Transverse colon (tissue), 4 donors: Measurements from ENCODE around the gene KANK4. TPM values are rescaled to one million over a fixed set of nuclear protein-coding genes. Genes with fewer than 3 reads are reported as not detected.

ENCODE experiments used
- DNase-seq: peaks from one replicate; pipeline ENCODE4 v3.0.0-alpha.2; 2019
- H3K27ac ChIP-seq, 4 donors: fragments of 200-600 bp; sonication (generic); 2 replicates each; pipeline ENCODE4 v1.5.1; 2016 to 2018; ENCODE audit warnings: inconsistent platforms in 4 of 4
- H3K27me3 ChIP-seq: fragments of 200-600 bp; sonication (generic); 2 replicates; pipeline ENCODE4 v1.5.1; 2017; ENCODE audit warnings: inconsistent platforms
- H3K36me3 ChIP-seq, 4 donors: fragments of 200-600 bp; sonication (generic); 2 replicates each; pipeline ENCODE4 v1.5.1; 2017 to 2019; ENCODE audit warnings: inconsistent platforms in 4 of 4
- H3K4me1 ChIP-seq, 4 donors: fragments of 200-600 bp; sonication (generic); 2 replicates each; pipeline ENCODE4 v1.5.1; 2017 to 2020; ENCODE audit warnings: inconsistent platforms in 4 of 4
- H3K4me3 ChIP-seq, 4 donors: fragments of 200-600 bp; sonication (generic); 1 replicate in 1 of 4; 2 replicates in 3 of 4; pipeline versions ENCODE4 v1.5.1 to v1.6.1; 2017 to 2019; ENCODE audit warnings: inconsistent platforms in 4 of 4
- H3K9me3 ChIP-seq, 2 donors: fragments of 200-600 bp; sonication (generic); 2 replicates each; pipeline ENCODE4 v1.5.1; 2017 to 2019; ENCODE audit warnings: inconsistent platforms in 2 of 2
- CTCF ChIP-seq, 5 experiments: fragments of 200-600 bp in 3 of 5; fragments of 450-650 bp in 2 of 5; sonication (generic) in 3 of 5; IDR thresholded peaks; 1 replicate in 2 of 5; 2 replicates in 3 of 5; pipeline ENCODE4 v1.5.1; 2016 to 2017; ENCODE audit warnings: antibody characterized with exemption in 5 of 5, inconsistent platforms in 3 of 5, mild to moderate bottlenecking in 2 of 5, moderate library complexity in 1 of 5
- EP300 ChIP-seq: sonication (generic); formaldehyde crosslinking; IDR thresholded peaks from one replicate; pipeline ENCODE4 v1.6.1; 2017; ENCODE audit warnings: antibody characterized with exemption, low read depth
- POLR2A ChIP-seq: fragments of 450-650 bp; IDR thresholded peaks from one replicate; pipeline ENCODE4 v1.6.1; 2016; ENCODE audit warnings: antibody characterized with exemption, mild to moderate bottlenecking, moderate library complexity
- POLR2AphosphoS5 ChIP-seq, 3 donors: sonication (generic); formaldehyde crosslinking; IDR thresholded peaks; one replicate each; pipeline ENCODE4 v1.6.1; 2016; ENCODE audit warnings: antibody characterized with exemption in 3 of 3
- WGBS, 2 donors: methylation state at CpG; one replicate each; pipeline ENCODE4 v1.1.5; 2018; ENCODE audit warnings: low coverage in 1 of 2; 5-methylcytosine and 5-hydroxymethylcytosine counted together
- in situ Hi-C, 4 donors: fragments of 200-750 bp; cut with MboI; loops; one replicate each; pipeline versions ENCODE4 v1.15.0 to v1.15.1; 2017; ENCODE audit warnings: low sequenced_read_pairs in 3 of 4, low pct_ligation_motif_present in 1 of 4, low pct_unique_long_range_greater_than_20kb in 1 of 4
- intact Hi-C: fragments of 100-400 bp; cut with DNase I; formaldehyde crosslinking; loops from one replicate; pipeline ENCODE4 v1.15.1; 2023; ENCODE audit warnings: low total_unique reads
- total RNA-seq, 4 donors: library from RNA; depleted of rRNA; stranded (reverse); fragments of >200 nt; gene quantifications; one replicate each; pipeline ENCODE4 v1.1.0, GENCODE V29; 2016

KANK4 gene
- total RNA-seq, 4 donors from 2014 or later: 1.2 to 1.3 TPM; not detected in 2

GRCh38 chr1:62282909-62283755, 36.1 kb downstream of the KANK4 start:
- Histone ChIP-seq H3K36me3 (no peaks in the 10 kb centered on the region), H3K4me3 (no peak overlapping the region), H3K27ac (no peak overlapping the region), H3K4me1 (peaks cover 0 to 29% (median 11%) of the 10 kb centered on the region in 4 donors), H3K9me3 (no peaks in the 10 kb centered on the region), H3K27me3 (peaks cover 8% of the 10 kb centered on the region)
- intact Hi-C loops: no loop called here
- in situ Hi-C loops: no loop called here
- no peak for TF ChIP-seq CTCF (IDR thresholded peaks at IDR 0.05)
- no peak for TF ChIP-seq POLR2AphosphoS5 (IDR thresholded peaks at IDR 0.05)
- TF ChIP-seq POLR2A: no peak
- no peak for TF ChIP-seq EP300
- WGBS, 2 donors: 78 to 89% methylated on average over 3 to 7 of the region's 8 CpGs
- no peak for DNase-seq

- H3K4me3 ChIP-seq: no peak overlapping the region
- no peaks in the 10 kb centered on the region for H3K36me3 ChIP-seq
- H3K27ac ChIP-seq: no peak overlapping the region
- H3K27me3 ChIP-seq: peaks cover 4% of the 10 kb centered on the region
- H3K4me1 ChIP-seq: peaks cover 0 to 27% (median 9%) of the 10 kb centered on the region in 4 donors
- TF ChIP-seq CTCF (IDR thresholded peaks at IDR 0.05): no peak
- no peak for TF ChIP-seq EP300
- TF ChIP-seq POLR2A: no peak
- no peak for TF ChIP-seq POLR2AphosphoS5 (IDR thresholded peaks at IDR 0.05)
- H3K9me3 ChIP-seq: peaks cover 0 to 3% of the 10 kb centered on the region in 2 donors
- no peak for DNase-seq
- intact Hi-C loops (no loop called here), in situ Hi-C loops (no loop called here)
- WGBS, 2 donors: 79 to 83% methylated on average over 1 to 4 of the region's 4 CpGs
Observed at GRCh38 chr1:62281922-62282555, 37.2 kb downstream of the KANK4 start.

- WGBS, 2 donors: 60 to 92% methylated on average over 1 to 2 of the region's 2 CpGs
- Histone ChIP-seq H3K27me3 (no peaks in the 10 kb centered on the region), H3K9me3 (peaks cover 0 to 3% of the 10 kb centered on the region in 2 donors), H3K27ac (no peak overlapping the region), H3K4me3 (no peak overlapping the region), H3K36me3 (no peaks in the 10 kb centered on the region), H3K4me1 (peaks cover 0 to 17% (median 6%) of the 10 kb centered on the region in 4 donors)
- in situ Hi-C loops: no loop called here
- TF ChIP-seq POLR2AphosphoS5 (IDR thresholded peaks at IDR 0.05): no peak
- TF ChIP-seq POLR2A: no peak
- no peak for TF ChIP-seq CTCF (IDR thresholded peaks at IDR 0.05)
- no peak for TF ChIP-seq EP300
- no peak for DNase-seq
- intact Hi-C loops: no loop called here
Observed at GRCh38 chr1:62280960-62281465, 38.2 kb downstream of the KANK4 start.

GRCh38 chr1:62280150-62280549, 39.1 kb downstream of the KANK4 start:
- TF ChIP-seq CTCF (IDR thresholded peaks at IDR 0.05) (no peak), EP300 (no peak), POLR2A (no peak), POLR2AphosphoS5 (IDR thresholded peaks at IDR 0.05) (no peak)
- no peaks in the 10 kb centered on the region for H3K36me3 ChIP-seq
- in situ Hi-C loops (no loop called here), intact Hi-C loops (no loop called here)
- peaks cover 0 to 9% (median 0%) of the 10 kb centered on the region in 4 donors for H3K4me1 ChIP-seq
- no peak overlapping the region for H3K4me3 ChIP-seq
- WGBS, 2 donors: 74 to 78% methylated on average over 4 of the region's 4 CpGs
- H3K27me3 ChIP-seq: no peaks in the 10 kb centered on the region
- no peak overlapping the region for H3K27ac ChIP-seq
- peaks cover 0 to 3% of the 10 kb centered on the region in 2 donors for H3K9me3 ChIP-seq
- DNase-seq: no peak
